AML-193 (cell line): ENCODE measurements around the gene UBE2J2.

Source experiments
- DNase-seq, 2 experiments: peaks; one replicate each; lab custom pipeline; 2025; lab: John Stamatoyannopoulos, UW

The UBE2J2 gene

GRCh38 chr1:1280782-1281481 is 7.3 kb upstream of the UBE2J2 start:
- no peak for DNase-seq

- DNase-seq: no peak
These were observed 5.4 kb upstream of the UBE2J2 start for GRCh38 chr1:1279028-1279427.

- DNase-seq: no peak
These were observed 5.0 kb upstream of the UBE2J2 start for GRCh38 chr1:1278620-1279019.

GRCh38 chr1:1275836-1276235 is 2.2 kb upstream of the UBE2J2 start:
- no peak for DNase-seq

GRCh38 chr1:1274931-1275431 is 1.3 kb upstream of the UBE2J2 start:
- DNase-seq: no peak

- DNase-seq: no peak
These were observed 761 bp upstream of the UBE2J2 start for GRCh38 chr1:1274299-1274930.

- DNase-seq: no peak
These were observed 494 bp downstream of the UBE2J2 start for GRCh38 chr1:1273209-1273511.

- DNase-seq: no peak
These were observed 1.1 kb downstream of the UBE2J2 start for GRCh38 chr1:1272341-1273208.

- DNase-seq: no peak
These were observed 2.8 kb downstream of the UBE2J2 start for GRCh38 chr1:1270813-1271212.

GRCh38 chr1:1268284-1268682 is 5.4 kb downstream of the UBE2J2 start:
- DNase-seq: no peak

GRCh38 chr1:1267488-1268283 is 6.0 kb downstream of the UBE2J2 start:
- DNase-seq: no peak

- no peak for DNase-seq
These were observed 8.8 kb downstream of the UBE2J2 start for GRCh38 chr1:1264868-1265272.

- DNase-seq: no peak
These were observed 9.6 kb downstream of the UBE2J2 start for GRCh38 chr1:1264026-1264425.

GRCh38 chr1:1262758-1263157 is 10.9 kb downstream of the UBE2J2 start:
- DNase-seq: no peak

GRCh38 chr1:1262071-1262470 is 11.6 kb downstream of the UBE2J2 start:
- DNase-seq: no peak

- DNase-seq: no peak
These were observed 12.7 kb downstream of the UBE2J2 start for GRCh38 chr1:1260843-1261560.

GRCh38 chr1:1259951-1260600 is 13.6 kb downstream of the UBE2J2 start:
- DNase-seq: no peak

- no peak for DNase-seq
These were observed 14.1 kb downstream of the UBE2J2 start for GRCh38 chr1:1259540-1259939.

GRCh38 chr1:1259119-1259488 is 14.6 kb downstream of the UBE2J2 start:
- no peak for DNase-seq

GRCh38 chr1:1256956-1257871 is 16.4 kb downstream of the UBE2J2 start:
- DNase-seq: no peak
